Neural cell (in vitro differentiated cells): ENCODE measurements around the gene RPS6KA6.

Experiments
- EZH2 ChIP-seq: fragments of 200-600, 300-800 bp; shearing (Covaris generic), sonication (generic); IDR thresholded peaks from 2 replicates; pipeline ENCODE4 v1.6.1; 2014; ENCODE audit warnings: antibody characterized with exemption, low read length, borderline replicate concordance, mild to moderate bottlenecking; ENCODE audit not compliant: insufficient read depth, poor library complexity, severe bottlenecking
- MXI1 ChIP-seq: fragments of 450-650 bp; conservative IDR thresholded peaks from 2 replicates; pipeline ENCODE4 v1.6.1; 2014; ENCODE audit warnings: antibody characterized with exemption, mild to moderate bottlenecking; ENCODE audit not compliant: poor library complexity, severe bottlenecking
- RAD21 ChIP-seq: fragments of 450-650 bp; conservative IDR thresholded peaks from 2 replicates; pipeline ENCODE4 v1.6.1; 2014; ENCODE audit warnings: antibody characterized with exemption, mild to moderate bottlenecking, moderate library complexity
- SMC3 ChIP-seq: fragments of 450-650 bp; conservative IDR thresholded peaks from 2 replicates; pipeline ENCODE4 v1.6.1; 2014; ENCODE audit warnings: antibody characterized with exemption, mild to moderate bottlenecking, moderate library complexity; ENCODE audit not compliant: poor library complexity
- TAF1 ChIP-seq: IDR thresholded peaks from 2 replicates; pipeline ENCODE4 v1.6.1; 2012; ENCODE audit warnings: low read depth
- TF ChIP-seq, protein P1 (sequence below): fragments of 450-650 bp; IDR thresholded peaks from 2 replicates; pipeline ENCODE4 v1.5.1; 2014; ENCODE audit warnings: antibody characterized with exemption, mild to moderate bottlenecking, moderate library complexity; ENCODE audit not compliant: poor library complexity, severe bottlenecking

DNA sequence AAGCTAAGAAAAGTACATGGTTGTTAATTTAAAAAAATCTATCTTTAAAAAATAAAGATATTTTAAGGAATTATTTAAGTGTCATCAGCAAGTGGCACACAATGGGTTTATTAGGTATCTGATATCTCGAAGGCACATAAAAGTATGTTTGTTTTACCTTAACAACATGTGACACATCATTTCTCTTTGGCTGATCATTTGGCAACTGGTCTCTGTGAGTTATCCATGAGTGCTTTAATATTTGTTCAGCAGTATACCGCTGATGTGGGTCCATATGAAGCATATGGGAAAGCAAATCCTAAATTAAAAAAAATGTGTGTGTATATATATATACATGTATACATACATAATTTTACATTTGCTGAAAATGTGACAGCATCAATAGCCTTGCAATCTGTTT, 123.2 kb downstream of the RPS6KA6 start:
- no peak for TF ChIP-seq RAD21
- TF ChIP-seq MXI1 = no peak
- TF ChIP-seq, protein P1, sequence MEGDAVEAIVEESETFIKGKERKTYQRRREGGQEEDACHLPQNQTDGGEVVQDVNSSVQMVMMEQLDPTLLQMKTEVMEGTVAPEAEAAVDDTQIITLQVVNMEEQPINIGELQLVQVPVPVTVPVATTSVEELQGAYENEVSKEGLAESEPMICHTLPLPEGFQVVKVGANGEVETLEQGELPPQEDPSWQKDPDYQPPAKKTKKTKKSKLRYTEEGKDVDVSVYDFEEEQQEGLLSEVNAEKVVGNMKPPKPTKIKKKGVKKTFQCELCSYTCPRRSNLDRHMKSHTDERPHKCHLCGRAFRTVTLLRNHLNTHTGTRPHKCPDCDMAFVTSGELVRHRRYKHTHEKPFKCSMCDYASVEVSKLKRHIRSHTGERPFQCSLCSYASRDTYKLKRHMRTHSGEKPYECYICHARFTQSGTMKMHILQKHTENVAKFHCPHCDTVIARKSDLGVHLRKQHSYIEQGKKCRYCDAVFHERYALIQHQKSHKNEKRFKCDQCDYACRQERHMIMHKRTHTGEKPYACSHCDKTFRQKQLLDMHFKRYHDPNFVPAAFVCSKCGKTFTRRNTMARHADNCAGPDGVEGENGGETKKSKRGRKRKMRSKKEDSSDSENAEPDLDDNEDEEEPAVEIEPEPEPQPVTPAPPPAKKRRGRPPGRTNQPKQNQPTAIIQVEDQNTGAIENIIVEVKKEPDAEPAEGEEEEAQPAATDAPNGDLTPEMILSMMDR = no peak
- TF ChIP-seq SMC3 = no peak
- no peak for TF ChIP-seq EZH2
- TF ChIP-seq TAF1 = no peak
